HG03575 (cell line): ENCODE data around the gene MCOLN3.

Experiments
- ATAC-seq: cut with Tn5 transposase; IDR thresholded peaks from one replicate; pipeline ENCODE4 v1.9.1; 2021; ENCODE audit not compliant: unreplicated experiment, insufficient number of reproducible peaks, low FRiP score; ENCODE audit errors: extremely low read depth

Gene MCOLN3, protein sequence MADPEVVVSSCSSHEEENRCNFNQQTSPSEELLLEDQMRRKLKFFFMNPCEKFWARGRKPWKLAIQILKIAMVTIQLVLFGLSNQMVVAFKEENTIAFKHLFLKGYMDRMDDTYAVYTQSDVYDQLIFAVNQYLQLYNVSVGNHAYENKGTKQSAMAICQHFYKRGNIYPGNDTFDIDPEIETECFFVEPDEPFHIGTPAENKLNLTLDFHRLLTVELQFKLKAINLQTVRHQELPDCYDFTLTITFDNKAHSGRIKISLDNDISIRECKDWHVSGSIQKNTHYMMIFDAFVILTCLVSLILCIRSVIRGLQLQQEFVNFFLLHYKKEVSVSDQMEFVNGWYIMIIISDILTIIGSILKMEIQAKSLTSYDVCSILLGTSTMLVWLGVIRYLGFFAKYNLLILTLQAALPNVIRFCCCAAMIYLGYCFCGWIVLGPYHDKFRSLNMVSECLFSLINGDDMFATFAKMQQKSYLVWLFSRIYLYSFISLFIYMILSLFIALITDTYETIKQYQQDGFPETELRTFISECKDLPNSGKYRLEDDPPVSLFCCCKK

DNA sequence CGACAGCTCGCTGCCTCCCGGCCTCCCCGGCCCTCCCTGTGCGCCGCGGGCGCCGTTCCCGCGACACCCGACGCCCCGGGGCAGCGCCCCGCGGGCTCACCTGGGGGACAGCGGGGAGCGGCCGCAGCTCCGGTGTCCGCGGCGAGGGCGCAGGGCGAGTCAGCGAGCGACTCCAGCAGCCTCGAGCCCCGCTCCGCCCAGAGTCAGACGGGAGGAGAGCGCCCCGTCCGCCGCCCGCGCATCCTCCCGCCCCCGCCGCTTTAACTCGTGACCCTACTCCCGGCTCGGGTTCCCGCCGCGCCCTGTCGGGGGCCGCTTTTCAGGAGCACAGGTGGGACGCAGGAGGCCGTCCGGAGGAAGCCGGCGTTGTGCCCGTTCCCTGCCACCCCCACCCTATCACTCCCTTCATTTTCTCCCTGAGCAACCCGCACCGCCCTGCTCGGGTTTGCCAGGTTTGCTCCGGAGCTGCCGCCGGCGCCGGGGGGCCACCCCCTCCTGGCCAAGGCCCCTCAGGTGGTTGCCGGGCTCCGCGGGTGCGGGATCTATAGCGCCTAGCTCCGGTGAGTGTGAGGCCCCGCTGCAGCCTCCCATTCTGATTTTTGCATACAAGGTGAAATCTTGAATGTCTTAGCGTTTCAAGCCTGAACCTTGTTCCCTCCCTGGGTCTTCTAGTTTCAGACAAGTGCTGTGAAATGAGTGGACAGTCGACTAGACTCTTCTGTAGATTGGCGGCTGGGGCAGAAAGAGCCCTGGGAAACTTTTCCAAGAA is at the start of gene MCOLN3:
Gene MCOLN3 (minus strand): TSS at position 205 of the 769 bp plus-strand sequence. CDS start 3,140 bp downstream, outside the sequence.
- ATAC-seq: no peak

DNA sequence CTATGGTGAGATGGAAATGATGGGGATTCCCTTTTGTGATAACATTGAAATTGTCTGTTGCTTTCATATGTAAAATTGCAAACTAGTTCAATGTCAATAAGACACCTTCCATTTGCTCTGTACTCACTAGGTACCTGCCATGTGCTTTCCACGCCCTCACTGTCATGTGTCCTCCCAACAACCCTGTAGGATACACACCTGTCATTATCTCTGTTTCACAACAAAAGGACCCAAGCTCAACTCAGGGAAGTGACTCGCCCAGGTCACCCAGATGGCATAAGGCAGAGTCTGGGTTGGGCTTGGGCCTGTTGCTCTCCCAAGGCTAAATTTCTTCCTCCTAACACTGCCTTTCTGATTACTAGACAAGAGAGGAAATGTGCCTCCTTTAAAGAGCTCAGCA is 45.3 kb upstream of the MCOLN3 start:
- no peak for ATAC-seq

DNA sequence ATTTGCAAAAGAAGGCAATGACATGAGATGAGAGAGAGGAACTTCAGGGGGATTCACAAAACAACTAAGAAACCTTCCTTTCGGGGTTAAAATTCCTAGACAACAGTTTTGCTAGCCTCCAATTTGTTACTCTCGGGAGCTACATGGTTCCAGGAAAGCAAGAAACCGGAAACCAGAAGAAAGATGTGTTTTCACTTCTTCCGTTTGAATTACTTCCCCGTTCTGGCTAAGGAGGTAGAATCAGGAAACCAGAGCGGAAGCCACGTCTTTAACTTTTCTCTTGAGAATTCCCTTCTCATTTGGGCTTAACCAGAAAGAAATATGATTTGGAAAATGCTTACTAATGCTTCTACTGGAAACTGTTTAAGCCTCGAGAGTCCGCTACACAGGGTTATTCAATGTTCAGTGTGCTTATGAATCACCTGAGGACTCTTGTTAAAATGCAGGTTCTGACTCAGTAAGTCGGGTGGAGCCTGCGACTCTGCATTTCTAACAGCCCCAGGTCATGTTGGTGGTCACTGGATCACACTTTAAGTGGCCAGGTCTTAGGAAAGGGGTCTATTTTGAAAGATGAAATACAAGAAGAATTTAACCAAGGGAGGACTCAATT is 43.5 kb upstream of the MCOLN3 start:
- ATAC-seq: no peak

DNA sequence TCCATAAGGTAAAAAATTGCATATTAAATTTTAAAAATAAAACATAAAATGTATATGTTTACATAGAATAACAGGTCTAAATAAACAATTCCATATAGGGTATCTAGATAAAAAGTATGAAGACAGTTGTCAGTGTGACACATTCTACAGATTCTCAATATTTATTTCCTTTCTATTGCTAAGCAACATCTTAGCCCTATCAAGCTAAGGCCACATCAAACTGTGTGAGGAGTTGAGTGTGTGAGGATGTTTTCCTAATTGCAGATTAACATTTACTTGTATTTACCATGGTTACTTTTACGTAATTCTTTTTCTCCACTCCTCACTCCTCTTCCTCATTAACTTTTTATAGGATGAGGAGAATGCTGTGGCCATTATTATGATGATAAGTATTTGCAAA is 41.9 kb upstream of the MCOLN3 start:
- no peak for ATAC-seq

DNA sequence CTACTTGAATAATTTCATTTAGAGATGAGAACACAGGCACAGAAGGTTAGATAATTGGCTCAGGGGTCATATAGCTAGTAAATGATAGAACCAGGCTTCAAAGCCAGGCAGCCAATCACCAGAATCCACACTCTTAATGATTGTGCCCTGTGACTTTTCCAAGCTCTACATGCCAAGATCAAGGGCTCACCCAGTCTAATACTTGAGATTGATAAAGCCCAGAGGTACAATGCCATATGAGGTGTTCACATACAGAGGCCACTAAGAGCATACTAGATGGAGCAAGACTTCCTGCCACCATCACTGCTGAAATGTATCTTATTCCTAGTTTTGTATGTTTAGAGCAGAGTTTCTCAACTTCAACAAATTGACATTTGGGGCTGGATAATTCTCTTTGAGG is 40.9 kb upstream of the MCOLN3 start:
- ATAC-seq: no peak

DNA sequence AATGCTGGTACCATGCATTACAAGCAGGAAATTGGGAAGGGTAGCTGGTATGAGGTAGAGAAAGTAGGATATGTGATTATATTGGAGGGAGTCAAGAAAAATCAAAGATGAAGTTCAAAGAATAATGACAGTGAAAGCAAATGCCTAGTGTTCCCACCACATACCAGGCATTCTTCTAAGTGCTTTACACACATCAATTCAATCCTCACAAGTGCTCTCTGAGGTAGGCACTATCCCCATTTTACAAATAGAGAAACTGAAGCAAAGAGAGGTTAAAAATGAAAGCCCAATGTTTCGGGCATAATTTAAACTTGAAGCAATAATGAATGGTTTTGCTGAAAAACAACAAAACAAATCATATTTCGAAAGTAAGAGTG is 40.1 kb upstream of the MCOLN3 start:
- no peak for ATAC-seq

DNA sequence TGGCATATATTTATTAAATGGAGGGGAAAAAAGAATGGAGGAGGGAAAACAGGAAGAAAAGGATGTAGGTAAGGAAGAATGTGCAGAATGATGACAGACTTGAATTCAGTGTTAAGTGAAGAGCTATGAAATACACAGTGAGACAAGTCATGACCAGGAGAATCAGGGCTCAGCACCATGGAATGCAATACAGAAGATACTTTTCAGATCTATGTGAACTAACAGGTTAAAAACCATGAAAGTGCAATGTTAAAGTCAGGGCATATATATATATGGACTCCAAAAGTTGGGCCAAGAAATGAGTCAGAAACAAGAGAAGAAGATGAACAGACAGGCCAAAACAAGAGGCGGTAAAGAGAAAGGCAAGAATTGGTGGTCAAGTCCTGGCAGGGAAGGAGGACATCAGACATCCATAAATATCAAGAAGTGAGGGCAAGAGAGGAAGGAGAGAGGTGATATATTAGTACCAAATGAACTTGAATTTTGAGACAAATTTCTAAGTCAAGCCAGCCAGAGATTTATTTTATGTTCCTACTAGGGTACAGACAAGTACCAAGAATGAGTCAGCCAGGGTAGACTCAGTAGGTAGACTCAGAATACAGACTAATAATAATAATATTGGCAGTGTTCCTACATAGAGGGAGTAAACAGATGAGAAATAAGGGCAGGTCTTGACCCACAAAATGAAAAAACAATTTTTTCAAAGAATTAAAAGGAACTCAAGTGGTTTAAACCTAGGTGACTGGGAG is 39.5 kb upstream of the MCOLN3 start:
- no peak for ATAC-seq

DNA sequence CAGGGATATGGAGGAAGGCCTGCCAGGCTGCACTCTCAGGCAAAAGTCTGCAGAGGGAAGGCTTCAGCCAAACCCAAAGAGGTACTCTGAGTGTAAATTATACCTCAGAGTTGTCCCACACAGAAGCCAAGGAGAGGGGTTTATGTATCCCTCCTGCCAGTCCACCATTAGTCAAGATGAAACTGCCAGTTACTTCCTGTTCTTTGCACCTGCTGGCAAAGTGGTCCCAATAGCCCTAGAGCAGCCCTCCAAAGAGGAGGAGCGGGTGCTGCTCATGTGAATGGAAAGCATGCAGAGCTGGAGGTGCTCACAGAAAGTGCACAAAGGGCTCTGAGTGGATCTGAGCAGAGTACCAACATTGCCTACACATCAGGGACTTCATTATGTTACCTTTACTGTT is 37.1 kb upstream of the MCOLN3 start:
- no peak for ATAC-seq

DNA sequence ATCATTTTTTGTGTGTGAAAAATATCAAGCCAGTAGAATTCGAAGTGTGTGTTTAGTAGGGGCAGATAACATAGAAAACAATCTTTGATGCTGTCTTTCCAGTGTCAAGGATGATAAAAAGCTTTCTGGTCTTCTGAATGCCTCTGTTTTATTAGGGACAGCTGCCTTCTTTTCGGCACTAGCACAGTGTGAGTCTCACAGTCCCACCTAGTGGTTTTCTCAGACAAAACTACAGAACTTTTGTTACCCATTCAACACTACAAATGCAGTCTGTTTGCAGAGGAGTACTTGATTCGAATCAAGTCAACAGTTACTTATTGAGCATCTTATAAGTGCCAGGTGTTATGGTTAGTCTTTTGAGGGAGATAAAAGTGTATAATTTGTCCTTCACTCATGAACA is 30.6 kb upstream of the MCOLN3 start:
- no peak for ATAC-seq

DNA sequence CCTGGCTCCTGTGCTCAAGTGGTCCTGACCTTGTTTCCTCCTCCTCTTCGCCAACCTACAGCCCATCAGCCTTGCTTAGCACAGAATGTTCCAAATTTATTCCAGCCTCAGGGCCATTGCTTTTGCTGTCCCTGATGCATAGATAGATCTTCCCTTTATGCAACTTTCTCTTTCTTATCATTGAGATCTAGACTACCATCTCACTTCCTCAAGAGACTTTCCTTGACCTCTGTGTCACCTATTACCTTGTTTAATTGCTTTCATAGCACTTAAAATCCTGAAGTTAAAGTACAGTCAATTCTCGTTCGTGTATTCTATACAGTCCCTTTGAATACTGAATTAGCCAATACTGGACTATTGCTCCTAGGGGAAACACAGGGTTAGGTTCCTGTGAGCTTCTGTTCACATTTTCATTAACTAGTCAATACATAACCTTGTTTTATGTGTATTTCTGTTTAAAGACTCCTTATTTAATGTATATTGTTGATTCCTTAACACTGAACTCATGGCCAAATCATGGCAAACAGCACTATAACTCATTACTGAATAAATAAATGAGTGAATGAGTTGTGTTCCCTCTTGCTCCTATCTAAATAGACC is 26.2 kb upstream of the MCOLN3 start:
- ATAC-seq: no peak

DNA sequence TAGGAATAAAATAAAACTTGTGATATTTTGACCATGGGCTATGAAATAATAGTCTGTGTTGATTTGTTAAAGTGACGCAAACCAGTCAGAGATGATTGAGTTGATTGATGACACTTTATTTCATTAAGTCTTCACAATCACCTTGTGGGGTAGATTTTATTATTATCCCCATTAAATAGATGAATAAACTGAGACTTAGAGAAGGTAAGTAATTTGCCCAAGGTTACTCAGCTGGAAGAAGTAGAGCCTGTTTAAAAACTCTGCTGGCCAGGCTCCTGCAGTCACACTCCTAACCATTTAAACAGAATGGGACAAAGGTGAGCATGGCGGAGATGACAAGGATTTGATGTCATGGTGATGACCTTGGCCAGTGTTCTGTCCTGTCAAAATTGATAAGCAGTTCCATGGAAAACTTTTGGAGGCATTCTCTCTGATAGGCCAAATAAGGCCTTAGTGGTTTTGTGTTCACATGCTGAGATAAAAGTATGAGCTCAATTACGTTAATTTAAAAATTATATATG is 22.7 kb upstream of the MCOLN3 start:
- no peak for ATAC-seq

DNA sequence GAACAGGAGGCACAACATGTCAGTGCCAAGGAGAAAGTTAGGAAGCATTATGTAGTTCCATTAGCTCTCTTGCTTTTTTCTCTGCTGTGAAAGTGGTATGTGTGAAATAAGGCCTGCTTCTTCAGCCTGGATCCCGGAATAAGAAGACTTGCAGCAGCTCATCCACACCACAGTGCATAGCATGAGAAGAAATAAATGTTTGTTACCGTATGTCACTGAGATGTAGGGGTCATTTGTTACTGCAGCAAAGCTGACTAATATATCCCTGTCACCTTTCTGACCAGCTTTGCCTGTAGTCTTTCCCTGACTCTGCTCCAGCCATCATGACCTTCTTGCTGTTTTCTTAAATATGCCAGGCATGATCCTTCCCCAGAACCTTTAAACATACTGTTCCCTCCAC is 20.5 kb upstream of the MCOLN3 start:
- ATAC-seq: no peak

DNA sequence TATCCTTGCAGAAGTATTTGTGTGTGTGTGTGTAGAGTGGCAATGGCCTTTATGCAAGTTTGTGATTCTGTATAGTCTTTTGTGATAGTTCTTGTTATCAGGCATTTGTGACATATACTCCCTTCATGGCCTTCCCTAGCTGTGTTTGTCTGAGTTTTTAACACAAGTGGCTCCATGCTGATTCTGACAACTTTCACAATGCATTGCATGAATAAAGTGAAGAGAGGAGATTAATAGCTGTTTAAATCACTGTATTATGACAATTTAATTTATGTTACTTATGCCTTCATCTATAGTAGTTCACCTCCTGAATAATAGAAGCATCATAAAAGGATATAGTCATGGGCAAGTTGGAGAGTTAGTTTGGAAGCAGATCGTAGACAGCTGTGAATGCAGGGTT is 17.2 kb upstream of the MCOLN3 start:
- no peak for ATAC-seq

DNA sequence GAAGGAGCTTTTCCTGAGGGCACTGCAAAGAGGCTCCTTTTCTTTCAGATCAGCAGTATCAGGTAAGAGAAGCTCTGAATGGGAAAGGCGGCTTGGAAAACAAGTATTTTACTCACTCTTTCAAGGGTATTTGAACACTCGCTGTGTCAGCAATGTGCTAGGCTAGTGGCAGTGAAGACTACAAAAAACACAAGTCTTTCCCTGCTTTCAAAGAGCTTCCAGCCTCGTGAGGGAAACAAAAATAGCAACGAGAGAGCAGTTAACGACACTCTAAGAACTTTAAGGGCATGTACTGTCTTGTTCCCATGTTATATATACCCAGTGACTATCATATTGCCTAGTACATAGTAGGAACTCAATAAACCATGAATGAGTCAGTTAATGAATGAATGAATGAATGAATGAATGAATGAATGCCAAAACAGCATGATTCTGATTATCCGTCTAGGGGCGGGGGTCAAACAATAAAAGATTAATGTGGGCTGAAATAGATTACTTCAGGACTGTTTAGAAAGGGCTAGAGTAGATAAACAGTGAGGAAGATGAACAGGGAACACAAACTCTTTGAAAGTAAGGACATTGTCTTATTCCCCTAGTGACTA is 14.2 kb upstream of the MCOLN3 start:
- no peak for ATAC-seq

DNA sequence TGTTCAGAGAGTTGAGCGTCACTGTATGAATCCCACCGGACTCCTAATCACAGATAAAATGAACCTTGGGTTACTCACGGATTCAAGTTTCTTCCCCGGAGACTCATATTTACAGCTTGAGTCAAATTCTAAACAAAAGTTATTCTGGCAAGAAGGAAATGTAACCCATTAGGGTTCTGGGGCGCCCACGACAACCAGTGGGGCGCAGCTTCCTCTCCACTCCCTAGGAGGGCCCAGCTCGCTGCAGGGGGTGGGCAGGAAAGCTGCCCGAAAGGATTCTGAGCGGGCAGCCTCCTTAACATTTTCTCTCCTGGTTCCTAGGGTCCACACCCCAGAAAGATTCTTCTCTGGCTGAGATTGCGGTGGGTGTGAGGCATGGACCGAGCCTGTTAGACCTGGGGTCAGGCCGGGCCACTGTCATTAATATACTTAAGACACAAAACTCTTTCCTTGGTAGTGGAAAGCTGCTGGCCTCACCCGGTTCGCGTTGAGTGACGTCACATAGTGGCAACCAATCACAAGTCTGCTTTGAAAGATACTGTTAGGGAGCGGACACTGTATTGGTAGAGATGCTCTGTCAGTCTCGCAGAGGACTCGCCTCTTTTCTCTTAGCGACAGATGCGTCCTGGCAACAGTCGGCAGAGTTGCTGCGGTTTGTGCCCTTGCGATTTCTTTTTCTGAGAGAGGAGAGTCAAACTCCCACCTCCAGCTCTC is 13.6 kb upstream of the MCOLN3 start:
- ATAC-seq: peak; percentile 100

DNA sequence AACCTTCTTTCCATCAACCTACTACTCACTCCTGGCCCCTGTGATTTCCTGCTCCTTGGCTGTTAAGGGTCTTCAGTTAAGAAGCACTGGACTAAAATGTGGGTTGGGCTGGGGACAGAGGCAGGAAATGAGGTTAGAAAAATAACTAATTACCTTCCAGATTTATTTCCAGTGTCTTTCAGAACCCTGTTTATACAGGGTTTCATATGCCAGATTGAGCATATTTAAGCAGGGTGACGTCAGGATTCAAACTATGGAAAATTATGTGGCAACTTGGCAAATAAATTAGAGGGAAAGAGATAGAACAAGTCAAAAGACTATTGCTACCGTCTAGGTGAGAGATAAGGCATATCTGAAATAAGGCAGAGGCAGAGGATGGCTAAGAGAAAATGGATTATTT is 11.7 kb upstream of the MCOLN3 start:
- no peak for ATAC-seq

DNA sequence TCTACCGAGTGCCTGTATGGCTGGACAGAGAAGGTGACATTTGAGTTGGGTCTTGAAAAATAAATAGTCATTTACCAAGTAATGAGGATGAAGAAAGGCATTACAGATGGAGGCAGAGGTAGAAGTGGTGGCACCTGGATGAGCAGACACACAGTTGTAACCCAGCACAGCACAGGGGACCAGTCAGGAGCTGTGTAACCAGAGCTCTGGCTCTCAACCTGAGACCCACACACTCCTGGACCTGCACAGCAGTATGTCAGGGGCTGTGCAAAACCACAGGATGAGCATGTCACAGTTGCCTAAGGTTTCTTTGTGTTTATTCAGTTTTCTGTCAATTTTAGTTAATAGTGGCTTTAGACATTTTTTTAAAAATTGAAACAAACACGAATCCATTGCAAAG is 11.3 kb upstream of the MCOLN3 start:
- ATAC-seq: no peak

DNA sequence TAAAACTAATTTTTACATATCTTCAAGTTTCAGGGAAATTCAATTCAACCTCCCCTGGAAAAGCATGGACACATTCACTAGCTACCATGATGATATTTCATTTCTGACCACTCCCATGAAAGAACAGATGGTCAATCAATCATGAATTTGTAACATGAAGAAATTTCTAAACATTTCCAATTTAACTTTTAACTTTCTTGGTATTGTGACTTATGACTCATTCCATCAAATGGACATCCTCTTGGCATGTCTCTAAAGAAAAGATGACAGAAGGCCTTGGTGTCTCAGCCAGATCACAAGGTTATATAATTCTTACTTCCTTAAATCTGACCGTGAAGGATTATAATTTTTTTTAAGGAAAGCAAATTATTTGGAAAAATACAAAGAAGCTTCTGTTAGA is 10.5 kb upstream of the MCOLN3 start:
- no peak for ATAC-seq
